HepG2 (cell line): ENCODE measurements around the gene ATP6V1G3.

Experiments
- BHLHE40 ChIP-seq: IDR thresholded peaks from 2 replicates; pipeline ENCODE4 v1.6.1; 2011; ENCODE audit warnings: low read length, improper control_type of control experiment
- CREB1 ChIP-seq, 2 experiments: fragments of 450-650 bp in 1 of 2; IDR thresholded peaks; 2 replicates each; pipeline ENCODE4 v1.6.1; 2016 to 2017; ENCODE audit warnings: control low read depth in 1 of 2, mild to moderate bottlenecking in 1 of 2, missing compliant biosample characterization in 1 of 2, missing genetic modification characterization in 1 of 2
- FOXA1 ChIP-seq, 2 experiments: fragments of 450-650 bp in 1 of 2; sonication (generic) in 1 of 2; formaldehyde crosslinking in 1 of 2; IDR thresholded peaks; 2 replicates each; pipeline versions ENCODE4 v1.4.0 to v1.6.1; 2016 to 2020; ENCODE audit warnings: missing genetic modification reagents in 1 of 2
- GATA4 ChIP-seq: sonication (generic); IDR thresholded peaks from 2 replicates; pipeline ENCODE4 v1.6.1; 2016; ENCODE audit warnings: antibody characterized with exemption, low read depth, borderline replicate concordance
- POLR2A ChIP-seq, 2 experiments: IDR thresholded peaks; 2 replicates each; pipeline ENCODE4 v1.6.1; 2011; ENCODE audit warnings: low read depth in 2 of 2, low read length in 2 of 2, mild to moderate bottlenecking in 1 of 2, moderate library complexity in 1 of 2; ENCODE audit not compliant: insufficient read depth in 1 of 2
- RAD21 ChIP-seq: fragments of 450-650 bp; formaldehyde crosslinking; IDR thresholded peaks from 2 replicates; pipeline ENCODE4 v1.5.0; 2020; ENCODE audit warnings: mild to moderate bottlenecking
- SNAPC2 ChIP-seq: sonication (generic); formaldehyde crosslinking; IDR thresholded peaks from 2 replicates; pipeline ENCODE4 v1.8.1; 2022; ENCODE audit warnings: mild to moderate bottlenecking, missing genetic modification reagents
- YY1 ChIP-seq: IDR thresholded peaks from 2 replicates; pipeline ENCODE4 v1.6.1; 2011; ENCODE audit warnings: low read length, low read depth, moderate library complexity, mild to moderate bottlenecking; ENCODE audit not compliant: insufficient read depth, insufficient replicate concordance
- ZNF333 ChIP-seq: sonication (generic); formaldehyde crosslinking; IDR thresholded peaks from 2 replicates; pipeline ENCODE4 v1.4.0; 2020; ENCODE audit warnings: mild to moderate bottlenecking, missing genetic modification reagents, borderline replicate concordance

DNA sequence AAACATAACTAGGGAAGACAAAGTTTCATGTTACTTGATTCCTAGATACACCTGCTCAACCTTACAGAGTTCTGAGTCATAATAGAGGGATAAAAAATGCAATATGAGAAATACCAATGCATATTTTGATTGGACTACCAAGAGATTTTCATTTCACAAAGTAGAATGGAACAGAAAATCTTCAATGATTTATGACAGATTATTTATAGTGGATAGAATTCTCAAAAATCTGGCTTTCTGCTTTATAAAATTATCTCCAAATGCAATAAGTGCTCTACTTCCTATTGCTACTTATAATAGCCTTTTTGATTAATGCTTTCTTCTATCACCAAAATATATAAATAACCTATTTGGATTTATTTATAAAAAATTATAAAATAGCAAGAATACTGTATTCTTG is 18.9 kb upstream of the ATP6V1G3 start:
- TF ChIP-seq FOXA1 (IDR thresholded peaks at IDR 0.05) (no peak), FOXA1 (CRISPR knock-in tag; IDR thresholded peaks at IDR 0.05) (no peak), SNAPC2 (no peak), ZNF333 (CRISPR knock-in tag) (no peak), GATA4 (no peak), BHLHE40 (no peak), POLR2A (IDR thresholded peaks at IDR 0.05; ENCODE audit: insufficient read depth in 1 of 2, low read depth in 2 of 2, low read length in 2 of 2) (no peak), RAD21 (CRISPR knock-in tag) (no peak), YY1 (no peak), CREB1 (IDR thresholded peaks at IDR 0.05) (no peak), CREB1 (CRISPR knock-in tag; IDR thresholded peaks at IDR 0.05) (no peak)
